Measurements from ENCODE around the gene GADD45GIP1.

The GADD45GIP1 gene

DNA sequence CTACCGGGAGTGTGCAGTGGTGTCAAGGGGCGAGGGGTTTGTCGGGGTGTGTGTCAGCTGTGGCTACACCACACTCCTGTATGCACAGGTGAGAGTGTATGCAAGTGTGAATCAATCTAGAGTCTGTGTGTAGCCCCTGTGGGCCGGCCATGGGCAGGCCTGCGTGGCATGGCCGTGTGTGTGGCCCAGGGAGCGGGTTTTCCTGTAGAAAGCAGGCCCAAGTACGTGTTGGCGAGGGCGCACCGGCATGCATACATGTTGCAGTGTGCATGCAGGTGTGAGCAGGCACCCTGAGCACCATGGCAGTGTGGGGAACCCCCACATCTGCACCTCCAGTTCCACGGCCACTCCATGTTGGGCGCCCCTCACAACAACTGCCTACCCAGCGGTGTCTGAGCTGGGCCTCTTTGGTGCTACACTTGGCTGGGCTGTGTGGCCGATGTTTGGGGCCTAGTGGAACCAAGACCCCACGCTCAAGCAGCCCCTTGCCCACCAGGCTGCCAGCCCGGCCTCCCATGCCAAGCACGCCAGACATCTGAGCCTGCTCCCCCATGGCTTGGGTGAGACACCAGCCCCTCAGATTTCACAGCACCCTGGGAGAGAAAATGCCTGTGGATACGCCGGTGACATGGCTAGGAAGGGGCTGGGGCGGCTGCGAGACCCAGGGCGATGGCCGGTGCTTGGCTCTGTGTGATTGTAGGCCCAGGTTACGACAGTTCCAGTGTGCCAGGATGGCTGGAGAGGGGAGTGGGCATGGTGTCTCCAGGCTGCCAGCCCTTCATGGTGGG lies 40.4 kb upstream of the GADD45GIP1 start:
- no peaks in the 10 kb centered on the region for H3K27me3 ChIP-seq (ENCODE audit: insufficient read depth, low read length)

DNA sequence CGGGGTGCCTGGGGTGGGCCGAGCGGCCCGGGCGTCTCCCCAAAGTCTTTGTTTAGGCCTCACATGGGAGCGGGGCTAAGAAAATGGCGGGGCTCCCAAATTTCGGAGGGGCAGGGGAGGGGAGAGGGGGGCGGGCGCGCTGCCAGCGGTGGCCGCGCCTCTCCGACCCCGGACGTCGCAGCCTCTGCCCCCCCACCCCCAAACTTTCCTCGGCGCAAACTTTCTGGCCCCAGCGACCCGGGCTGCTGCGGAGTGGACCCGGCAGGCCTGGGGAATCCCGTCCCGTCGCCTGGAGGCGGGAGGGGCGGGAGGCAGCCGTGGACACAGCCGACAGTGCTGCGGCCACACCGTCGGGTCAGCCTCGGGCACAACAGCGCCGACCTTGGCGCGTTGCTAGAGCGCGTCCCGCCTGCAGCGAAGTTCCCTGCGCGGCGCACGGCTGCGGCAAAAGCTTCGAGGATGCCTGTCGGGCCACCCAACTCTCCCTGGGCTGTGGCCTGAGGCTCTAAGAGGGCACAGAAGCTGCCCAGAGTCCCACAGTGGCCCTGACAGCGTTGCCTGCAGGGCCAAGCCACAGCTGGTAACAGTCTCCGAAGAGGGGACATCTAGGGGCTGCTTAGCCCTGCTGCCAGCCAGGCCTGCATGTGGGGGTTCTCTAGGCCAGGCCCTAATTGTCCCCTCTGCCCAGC lies 39.5 kb upstream of the GADD45GIP1 start:
- Histone ChIP-seq H3K79me2 (ENCODE audit: control insufficient read depth, insufficient read depth, low read length, unreplicated experiment) (peaks cover 55% of the 10 kb centered on the region), H3K27me3 (ENCODE audit: insufficient read depth, low read length) (no peaks in the 10 kb centered on the region)

More for the DNA sequence above, 40.4 kb upstream of the GADD45GIP1 start:
- peak overlapping the region; percentile 95 for H3K4me3 ChIP-seq (ENCODE audit: low read depth, low read length)
- H3K27ac ChIP-seq (ENCODE audit: low read depth, low read length) = no peak overlapping the region
- peaks cover 62% of the 10 kb centered on the region for H3K79me2 ChIP-seq (ENCODE audit: control insufficient read depth, insufficient read depth, low read length, unreplicated experiment)
- peaks cover 12% of the 10 kb centered on the region for H3K4me1 ChIP-seq (ENCODE audit: control insufficient read depth, insufficient read depth, low read length, unreplicated experiment)
- H2AFZ ChIP-seq (ENCODE audit: low read length, unreplicated experiment) = no peak overlapping the region
- H3K36me3 ChIP-seq (ENCODE audit: insufficient read depth, low read length) = no peaks in the 10 kb centered on the region

DNA sequence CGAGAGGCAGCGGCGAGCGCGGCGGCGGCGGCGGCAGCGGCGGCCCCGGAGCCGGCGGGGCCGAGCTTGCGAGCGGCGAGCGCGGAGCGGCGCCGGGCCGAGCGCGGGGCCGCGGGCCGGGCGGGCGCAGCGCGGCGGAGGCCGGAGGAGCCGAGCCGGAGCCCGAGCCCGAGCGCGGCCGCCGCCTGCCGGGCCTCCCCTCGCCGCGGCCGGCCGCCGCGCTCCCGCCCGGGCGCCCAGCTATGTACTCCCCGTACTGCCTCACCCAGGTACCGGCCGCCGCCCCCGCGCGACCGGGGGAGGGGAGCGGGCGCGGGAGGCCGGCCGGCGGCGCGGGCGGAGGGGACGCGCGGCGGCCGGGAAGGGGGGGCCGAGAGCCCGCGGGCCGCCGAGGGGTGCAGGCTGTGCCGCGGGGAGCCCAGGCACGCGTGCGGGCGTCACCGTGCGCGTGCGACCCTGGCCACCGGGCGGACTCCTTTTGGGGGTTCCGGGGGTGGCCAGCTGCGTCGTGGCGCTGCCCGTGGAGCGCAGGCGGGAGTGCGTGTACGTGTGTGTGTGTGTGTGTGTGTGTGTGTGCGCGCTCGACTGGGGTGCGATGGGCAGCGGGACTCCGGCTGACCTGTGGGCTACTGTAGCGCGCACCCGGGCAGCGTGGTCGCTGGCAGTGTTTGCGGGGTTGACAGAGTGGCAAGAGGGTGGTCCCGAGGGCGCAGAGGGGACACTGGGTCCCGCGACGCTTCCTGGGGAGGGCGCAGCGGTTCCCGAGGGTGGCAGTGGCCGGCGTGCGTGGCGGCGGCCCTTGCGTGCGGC lies 38.8 kb upstream of the GADD45GIP1 start:
- Histone ChIP-seq H3K27ac (ENCODE audit: low read depth, low read length) (peak overlapping the region; percentile 47; the same call in 1 of the 2 replicates), H3K36me3 (ENCODE audit: insufficient read depth, low read length) (no peaks in the 10 kb centered on the region), H2AFZ (ENCODE audit: low read length, unreplicated experiment) (no peak overlapping the region), H3K4me1 (ENCODE audit: control insufficient read depth, insufficient read depth, low read length, unreplicated experiment) (peaks cover 3% of the 10 kb centered on the region), H3K79me2 (ENCODE audit: control insufficient read depth, insufficient read depth, low read length, unreplicated experiment) (peaks cover 47% of the 10 kb centered on the region), H3K4me3 (ENCODE audit: low read depth, low read length) (peak overlapping the region; percentile 95), H3K27me3 (ENCODE audit: insufficient read depth, low read length) (no peaks in the 10 kb centered on the region)

More for the DNA sequence above, 39.5 kb upstream of the GADD45GIP1 start:
- H3K27ac ChIP-seq (ENCODE audit: low read depth, low read length) = peak overlapping the region; percentile 47; the same call in 1 of the 2 replicates
- peaks cover 10% of the 10 kb centered on the region for H3K4me1 ChIP-seq (ENCODE audit: control insufficient read depth, insufficient read depth, low read length, unreplicated experiment)
- H3K4me3 ChIP-seq (ENCODE audit: low read depth, low read length) = peak overlapping the region; percentile 95
- no peak overlapping the region for H2AFZ ChIP-seq (ENCODE audit: low read length, unreplicated experiment)
- no peaks in the 10 kb centered on the region for H3K36me3 ChIP-seq (ENCODE audit: insufficient read depth, low read length)

DNA sequence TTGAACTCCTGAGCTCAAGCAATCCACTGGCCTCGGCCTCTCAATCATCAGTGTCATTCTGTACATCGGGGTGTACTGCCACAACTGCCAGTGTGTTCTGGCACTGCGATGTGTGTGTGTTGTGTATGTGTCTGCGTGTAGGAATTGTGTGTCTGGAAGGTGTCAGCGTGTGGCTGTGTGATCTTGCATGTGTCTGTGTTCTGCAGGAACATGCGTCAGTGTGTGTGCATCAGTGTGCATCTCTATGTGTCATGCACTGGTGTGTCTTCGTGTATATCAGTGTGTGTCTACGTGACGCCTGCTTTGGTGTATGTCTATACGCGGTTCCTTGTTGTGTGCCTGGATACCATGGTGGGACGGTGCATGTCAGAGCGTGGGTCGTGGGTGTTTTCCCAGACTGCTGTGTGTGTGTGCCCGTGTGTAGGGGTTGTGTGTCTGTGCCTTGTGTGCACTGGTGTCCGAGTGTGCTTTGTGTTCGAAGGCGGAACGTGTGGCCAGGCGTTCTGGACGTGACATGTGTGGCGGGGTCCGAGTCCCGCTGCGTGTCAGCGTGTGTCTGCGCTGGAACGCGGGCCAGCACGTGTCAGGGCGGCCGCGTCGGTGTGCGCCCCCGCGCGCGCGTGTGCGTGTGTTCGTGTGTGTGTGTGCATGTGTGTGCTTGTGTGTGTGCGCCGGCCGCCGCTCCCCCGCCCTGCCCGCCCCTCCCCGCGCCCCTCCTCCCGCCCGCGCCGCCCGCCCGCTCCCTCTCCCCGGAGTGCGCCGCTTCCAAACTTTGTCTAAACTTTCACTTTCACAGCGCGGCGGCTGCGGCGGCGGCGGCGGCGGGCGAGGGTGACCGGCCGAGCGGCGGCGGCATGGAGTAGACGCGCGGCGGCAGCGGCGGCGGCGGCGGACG lies 37.9 kb upstream of the GADD45GIP1 start, which contains the start of gene NFIX:
TSS of gene NFIX (plus strand) at position 775 of the 895 bp plus-strand sequence. CDS start 363 bp downstream, outside the sequence.
- no peaks in the 10 kb centered on the region for H3K36me3 ChIP-seq (ENCODE audit: insufficient read depth, low read length)
- H3K27ac ChIP-seq (ENCODE audit: low read depth, low read length) = peak within 1 kb of the TSS; percentile 47; the same call in 1 of the 2 replicates
- peaks cover 3% of the 10 kb centered on the region for H3K4me1 ChIP-seq (ENCODE audit: control insufficient read depth, insufficient read depth, low read length, unreplicated experiment)
- peaks cover 39% of the 10 kb centered on the region for H3K79me2 ChIP-seq (ENCODE audit: control insufficient read depth, insufficient read depth, low read length, unreplicated experiment)
- H3K4me3 ChIP-seq (ENCODE audit: low read depth, low read length) = peak within 1 kb of the TSS; percentile 95
- H2AFZ ChIP-seq (ENCODE audit: low read length, unreplicated experiment) = peak within 1 kb of the TSS; percentile 75
- no peaks in the 10 kb centered on the region for H3K27me3 ChIP-seq (ENCODE audit: insufficient read depth, low read length)

DNA sequence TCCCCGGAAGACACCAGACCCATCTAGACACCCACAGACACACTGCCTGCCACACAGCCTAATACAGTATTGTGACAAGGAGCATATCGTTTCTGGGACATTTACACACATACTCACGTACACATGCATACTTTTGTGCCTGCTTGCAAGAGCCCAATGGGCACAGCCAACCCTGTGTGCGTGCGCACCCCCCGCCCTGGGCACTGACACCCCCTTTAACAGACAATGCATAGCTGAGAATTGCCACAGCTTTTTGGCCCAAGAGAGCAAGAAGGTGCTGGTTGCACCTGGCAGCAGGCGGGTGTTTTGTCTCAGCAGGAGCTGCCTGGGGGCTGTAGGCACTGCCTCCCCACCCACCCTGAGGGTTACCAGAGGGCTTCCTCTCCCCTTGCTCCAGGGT lies 36.5 kb upstream of the GADD45GIP1 start:
- Histone ChIP-seq H3K27ac (ENCODE audit: low read depth, low read length) (no peak overlapping the region), H2AFZ (ENCODE audit: low read length, unreplicated experiment) (no peak overlapping the region), H3K27me3 (ENCODE audit: insufficient read depth, low read length) (no peaks in the 10 kb centered on the region), H3K4me1 (ENCODE audit: control insufficient read depth, insufficient read depth, low read length, unreplicated experiment) (peaks cover 3% of the 10 kb centered on the region), H3K36me3 (ENCODE audit: insufficient read depth, low read length) (no peaks in the 10 kb centered on the region), H3K79me2 (ENCODE audit: control insufficient read depth, insufficient read depth, low read length, unreplicated experiment) (peaks cover 28% of the 10 kb centered on the region), H3K4me3 (ENCODE audit: low read depth, low read length) (no peak overlapping the region)

DNA sequence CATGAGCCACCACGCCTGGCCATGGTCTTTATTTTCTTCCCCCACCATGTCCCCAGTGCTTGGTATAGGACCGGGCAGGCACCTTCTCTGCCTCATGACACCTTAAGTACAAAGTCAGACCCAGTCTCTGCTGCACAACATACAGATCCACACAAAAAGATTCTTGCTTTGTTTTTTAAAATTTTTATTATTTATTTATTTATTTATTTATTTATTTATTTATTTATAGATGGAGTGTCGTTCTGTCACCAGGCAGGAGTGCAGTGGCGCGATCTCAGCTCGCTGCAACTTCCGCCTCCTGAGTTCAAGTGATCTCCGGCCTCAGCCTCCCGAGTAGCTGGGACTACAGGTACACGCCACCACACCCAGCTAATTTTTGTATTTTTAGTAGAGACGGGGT lies 35.7 kb upstream of the GADD45GIP1 start:
- H3K27me3 ChIP-seq (ENCODE audit: insufficient read depth, low read length) = no peaks in the 10 kb centered on the region
- no peak overlapping the region for H3K27ac ChIP-seq (ENCODE audit: low read depth, low read length)
- H3K4me1 ChIP-seq (ENCODE audit: control insufficient read depth, insufficient read depth, low read length, unreplicated experiment) = peaks cover 3% of the 10 kb centered on the region
- no peaks in the 10 kb centered on the region for H3K36me3 ChIP-seq (ENCODE audit: insufficient read depth, low read length)
- no peak overlapping the region for H3K4me3 ChIP-seq (ENCODE audit: low read depth, low read length)
- peaks cover 20% of the 10 kb centered on the region for H3K79me2 ChIP-seq (ENCODE audit: control insufficient read depth, insufficient read depth, low read length, unreplicated experiment)
- no peak overlapping the region for H2AFZ ChIP-seq (ENCODE audit: low read length, unreplicated experiment)

DNA sequence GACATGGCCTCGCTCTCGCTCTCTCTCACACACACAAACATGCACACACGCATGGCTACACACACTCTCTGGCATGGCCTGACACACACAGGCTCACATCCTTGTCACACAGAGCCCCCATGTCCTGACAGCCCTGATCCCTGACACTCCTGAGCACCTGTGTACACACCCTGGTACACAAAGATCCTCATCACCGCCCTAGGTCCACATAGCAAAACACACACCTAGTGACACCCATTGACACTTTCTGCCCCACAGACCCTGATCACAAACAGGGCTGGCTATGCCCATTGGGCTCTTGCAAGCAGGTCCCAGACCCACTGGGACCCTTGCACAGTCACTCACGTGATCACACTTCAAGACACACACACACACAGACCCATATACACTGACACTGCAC lies 34.3 kb upstream of the GADD45GIP1 start:
- H2AFZ ChIP-seq (ENCODE audit: low read length, unreplicated experiment) = no peak overlapping the region
- peaks cover 6% of the 10 kb centered on the region for H3K79me2 ChIP-seq (ENCODE audit: control insufficient read depth, insufficient read depth, low read length, unreplicated experiment)
- H3K36me3 ChIP-seq (ENCODE audit: insufficient read depth, low read length) = no peaks in the 10 kb centered on the region
- no peak overlapping the region for H3K4me3 ChIP-seq (ENCODE audit: low read depth, low read length)
- H3K27me3 ChIP-seq (ENCODE audit: insufficient read depth, low read length) = no peaks in the 10 kb centered on the region
- H3K27ac ChIP-seq (ENCODE audit: low read depth, low read length) = no peak overlapping the region
- no peaks in the 10 kb centered on the region for H3K4me1 ChIP-seq (ENCODE audit: control insufficient read depth, insufficient read depth, low read length, unreplicated experiment)

DNA sequence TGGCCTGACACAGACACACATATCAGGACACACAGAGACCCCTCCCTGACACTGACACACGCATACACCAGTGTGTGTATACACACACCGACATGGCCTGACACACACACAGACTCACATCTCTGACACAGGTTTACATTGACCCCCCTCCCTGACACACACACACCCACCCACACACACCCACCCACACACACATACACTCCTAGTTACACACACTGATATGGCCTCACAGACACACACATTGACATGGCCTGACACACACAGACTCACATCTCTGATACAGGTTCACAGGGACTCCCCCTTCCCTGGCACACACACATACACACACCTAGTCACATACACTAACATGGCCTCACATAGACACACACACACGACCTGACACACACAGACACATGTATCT lies 33.8 kb upstream of the GADD45GIP1 start:
- Histone ChIP-seq H2AFZ (ENCODE audit: low read length, unreplicated experiment) (no peak overlapping the region), H3K36me3 (ENCODE audit: insufficient read depth, low read length) (no peaks in the 10 kb centered on the region), H3K79me2 (ENCODE audit: control insufficient read depth, insufficient read depth, low read length, unreplicated experiment) (peaks cover 2% of the 10 kb centered on the region), H3K4me1 (ENCODE audit: control insufficient read depth, insufficient read depth, low read length, unreplicated experiment) (no peaks in the 10 kb centered on the region), H3K4me3 (ENCODE audit: low read depth, low read length) (no peak overlapping the region), H3K27me3 (ENCODE audit: insufficient read depth, low read length) (no peaks in the 10 kb centered on the region), H3K27ac (ENCODE audit: low read depth, low read length) (no peak overlapping the region)

DNA sequence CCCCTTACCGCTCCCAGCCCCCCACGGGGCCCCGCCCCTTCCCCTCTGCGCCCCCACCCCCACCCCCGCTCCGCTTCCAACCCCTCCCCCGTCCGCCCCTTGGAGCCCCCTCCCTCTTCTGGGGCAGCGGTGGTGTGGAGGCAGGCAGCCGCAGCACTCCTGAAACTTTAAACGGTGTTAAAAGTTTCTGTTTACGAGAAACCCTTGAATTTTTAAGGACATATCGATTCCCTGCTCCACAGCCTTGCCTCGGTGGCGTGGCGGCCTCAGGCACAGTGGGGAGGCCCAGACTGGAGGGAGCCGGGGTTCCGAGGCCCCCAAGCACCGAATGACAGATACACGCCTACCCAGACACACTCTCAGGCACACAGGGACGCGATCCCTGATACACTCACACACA lies 33.4 kb upstream of the GADD45GIP1 start:
- Histone ChIP-seq H3K4me3 (ENCODE audit: low read depth, low read length) (no peak overlapping the region), H3K27ac (ENCODE audit: low read depth, low read length) (no peak overlapping the region), H3K27me3 (ENCODE audit: insufficient read depth, low read length) (no peaks in the 10 kb centered on the region), H3K4me1 (ENCODE audit: control insufficient read depth, insufficient read depth, low read length, unreplicated experiment) (no peaks in the 10 kb centered on the region), H3K36me3 (ENCODE audit: insufficient read depth, low read length) (no peaks in the 10 kb centered on the region), H3K79me2 (ENCODE audit: control insufficient read depth, insufficient read depth, low read length, unreplicated experiment) (no peaks in the 10 kb centered on the region), H2AFZ (ENCODE audit: low read length, unreplicated experiment) (no peak overlapping the region)

DNA sequence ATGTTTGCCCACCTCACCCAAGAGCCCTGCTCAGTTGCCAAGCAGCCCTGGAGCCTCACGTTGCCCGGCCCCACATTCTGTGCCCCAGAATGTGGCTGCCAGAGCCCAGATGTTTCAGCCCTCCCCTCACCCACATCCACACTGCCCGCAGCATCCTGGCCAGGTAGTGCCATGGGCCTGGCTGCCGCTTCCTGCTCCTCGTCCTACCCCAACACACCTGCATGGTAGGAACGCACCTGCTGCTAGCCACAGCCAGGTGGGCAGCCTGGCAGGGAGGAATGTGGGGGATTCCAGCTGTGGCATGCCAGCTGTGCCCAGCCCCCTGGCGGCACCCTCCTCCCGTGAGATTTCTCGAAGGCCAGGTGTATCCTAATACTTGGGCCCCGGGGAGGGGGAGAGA lies 30.8 kb upstream of the GADD45GIP1 start:
- Histone ChIP-seq H3K27me3 (ENCODE audit: insufficient read depth, low read length) (no peaks in the 10 kb centered on the region), H2AFZ (ENCODE audit: low read length, unreplicated experiment) (no peak overlapping the region), H3K4me3 (ENCODE audit: low read depth, low read length) (no peak overlapping the region), H3K36me3 (ENCODE audit: insufficient read depth, low read length) (no peaks in the 10 kb centered on the region), H3K4me1 (ENCODE audit: control insufficient read depth, insufficient read depth, low read length, unreplicated experiment) (no peaks in the 10 kb centered on the region), H3K79me2 (ENCODE audit: control insufficient read depth, insufficient read depth, low read length, unreplicated experiment) (no peaks in the 10 kb centered on the region), H3K27ac (ENCODE audit: low read depth, low read length) (no peak overlapping the region)
